Measurements from ENCODE around the gene RFTN1.

GRCh38 chr3:16326724-16327349, 186.7 kb downstream of the RFTN1 start:
- TF ChIP-seq ZNF687 (IDR thresholded peaks at IDR 0.05), result no peak
- no peak for TF ChIP-seq BCLAF1 (IDR thresholded peaks at IDR 0.05)
- no peak for TF ChIP-seq FOS (IDR thresholded peaks at IDR 0.05; ENCODE audit: borderline replicate concordance, extremely low read depth, insufficient read length)
- TF ChIP-seq CEBPB (IDR thresholded peaks at IDR 0.05; ENCODE audit: borderline replicate concordance in 1 of 2, low read depth in 2 of 2, low read length in 2 of 2), result no peak
- no peak for TF ChIP-seq SUZ12 (IDR thresholded peaks at IDR 0.05; ENCODE audit: unreplicated experiment)
- no peak for TF ChIP-seq NBN (IDR thresholded peaks at IDR 0.05)
- no peak for TF ChIP-seq ESRRA (IDR thresholded peaks at IDR 0.05; ENCODE audit: low read length)
- no peak for TF ChIP-seq JUNB (IDR thresholded peaks at IDR 0.05)
- no peak for TF ChIP-seq PRDM15 (CRISPR knock-in tag; IDR thresholded peaks at IDR 0.05)
